GM12878 (cell line): Measurements from ENCODE around the gene SLC11A1. TPM values are rescaled to one million over a fixed set of nuclear protein-coding genes. Genes with fewer than 3 reads are reported as not detected.
A peak's percentile ranks its signal among the peaks of the same experiment; 100 is the strongest.

Experiments used
- ATAC-seq: fragments of 200-7000 bp; cut with Tn5 transposase; 3 replicates; pipeline ENCODE4 v1.9.1; 2020; ENCODE audit warnings: mild to moderate bottlenecking, moderate library complexity
- BruUV-seq: library from RNA; stranded (reverse); fragments of 400-500 nt; replicated peaks from 2 replicates; lab custom pipeline; 2021; lab: Mats Ljungman, UMichigan
- CTCF ChIA-PET: fragments of 300-600 bp; sonication (Branson Sonifier 250); formaldehyde crosslinking; extraction: SDS; loops from one replicate; lab custom pipeline; 2021; ENCODE audit warnings: inconsistent platforms; lab: Yijun Ruan, JAX
- POLR2A ChIA-PET: fragments of 350-600 bp; formaldehyde crosslinking; extraction: SDS; loops from one replicate; lab custom pipeline; 2021; ENCODE audit warnings: inconsistent platforms; lab: Charles Lee
- RAD21 ChIA-PET: fragments of 300-600 bp; sonication (Branson Sonifier 250); formaldehyde crosslinking; loops from one replicate; lab custom pipeline; 2023; ENCODE audit warnings: antibody characterized with exemption; ENCODE audit not compliant: unreplicated experiment; lab: Charles Lee
- SMC1A ChIA-PET: fragments of 300-600 bp; sonication (Branson Sonifier 250); formaldehyde crosslinking; loops from one replicate; lab custom pipeline; 2023; ENCODE audit not compliant: unreplicated experiment, uncharacterized antibody; lab: Charles Lee
- DNase-seq: peaks from one replicate; pipeline ENCODE4 v3.0.0-alpha.2; 2011; ENCODE audit warnings: low read depth, low spot score
- FAIRE-seq: peaks from 3 replicates; lab custom pipeline; 2011; peaks lifted over from hg19 to GRCh38; lab: Jason Lieb, UNC
- H2AFZ ChIP-seq: 2 replicates; pipeline ENCODE4 v1.6.0; 2011; ENCODE audit warnings: low read depth, low read length, control low read depth; ENCODE audit not compliant: control insufficient read depth
- H3K27ac ChIP-seq: 2 replicates; pipeline ENCODE4 v1.5.1; 2011; ENCODE audit warnings: control low read depth; ENCODE audit not compliant: control insufficient read depth, insufficient read depth
- H3K27me3 ChIP-seq, 2 experiments: replicated peaks in 1 of 2; 2 replicates each; pipeline versions ENCODE4 v1.6.0 to v1.6.1; 2011; ENCODE audit warnings: low read length in 1 of 2; ENCODE audit not compliant: control insufficient read depth in 2 of 2, insufficient read depth in 2 of 2
- H3K36me3 ChIP-seq, 2 experiments: 2 replicates each; pipeline ENCODE4 v1.5.1; 2011; ENCODE audit warnings: low read length in 1 of 2; ENCODE audit not compliant: control insufficient read depth in 2 of 2, insufficient read depth in 2 of 2
- H3K4me1 ChIP-seq: 2 replicates; pipeline ENCODE4 v1.6.1; 2011; ENCODE audit warnings: mild to moderate bottlenecking, low read length, moderate library complexity, mixed read lengths; ENCODE audit not compliant: control insufficient read depth, insufficient read depth
- H3K4me2 ChIP-seq: 2 replicates; pipeline ENCODE4 v1.6.0; 2011; ENCODE audit warnings: control low read depth; ENCODE audit not compliant: control insufficient read depth, insufficient read depth
- H3K4me3 ChIP-seq: fragments of 200-600 bp; sonication (generic); 2 replicates; pipeline ENCODE4 v1.5.1; 2016
- H3K79me2 ChIP-seq: 2 replicates; pipeline ENCODE4 v1.6.0; 2011; ENCODE audit warnings: low read length; ENCODE audit not compliant: control insufficient read depth, insufficient read depth
- H3K9ac ChIP-seq: 2 replicates; pipeline ENCODE4 v1.8.0; 2011; ENCODE audit warnings: low read length, control low read depth, mixed read lengths; ENCODE audit not compliant: control insufficient read depth, insufficient read depth
- H3K9me3 ChIP-seq: replicated peaks from 3 replicates; pipeline ENCODE4 v1.5.1; 2011; ENCODE audit warnings: mild to moderate bottlenecking, low read length; ENCODE audit not compliant: control insufficient read depth, insufficient read depth
- H4K20me1 ChIP-seq: 2 replicates; pipeline ENCODE4 v1.6.0; 2011; ENCODE audit not compliant: control insufficient read depth, insufficient read depth
- CEBPZ ChIP-seq: fragments of 150-350 bp; IDR thresholded peaks from 2 replicates; pipeline ENCODE4 v1.6.1; 2016; ENCODE audit warnings: low read depth, low read length
- FOS ChIP-seq: IDR thresholded peaks from 3 replicates; pipeline ENCODE4 v1.6.1; 2011; ENCODE audit warnings: borderline replicate concordance; ENCODE audit not compliant: insufficient read length; ENCODE audit errors: extremely low read depth
- IRF4 ChIP-seq: IDR thresholded peaks from 2 replicates; pipeline ENCODE4 v1.6.1; 2011; ENCODE audit warnings: low read depth, low read length
- MEF2B ChIP-seq: fragments of 450-650 bp; IDR thresholded peaks from 2 replicates; pipeline ENCODE4 v1.6.1; 2018; ENCODE audit warnings: mild to moderate bottlenecking, moderate library complexity; ENCODE audit not compliant: partially characterized antibody, poor library complexity, severe bottlenecking
- MLLT1 ChIP-seq: fragments of 450-650 bp; IDR thresholded peaks from 2 replicates; pipeline ENCODE4 v1.6.1; 2016; ENCODE audit warnings: mild to moderate bottlenecking
- SMARCA5 ChIP-seq: fragments of 450-650 bp; IDR thresholded peaks from 2 replicates; pipeline ENCODE4 v1.6.1; 2017; ENCODE audit warnings: mild to moderate bottlenecking
- ZBTB33 ChIP-seq: fragments of 450-650 bp; IDR thresholded peaks from 2 replicates; pipeline ENCODE4 v1.6.1; 2017; ENCODE audit warnings: mild to moderate bottlenecking
- WGBS: methylation state at CpG from one replicate; pipeline ENCODE4 v1.1.6; 2016; ENCODE audit warnings: low lambda C conversion rate; ENCODE audit not compliant: insufficient replicate concordance, insufficient coverage; ENCODE audit errors: missing lambda C conversion rate; 5-methylcytosine and 5-hydroxymethylcytosine counted together
- in situ Hi-C: fragments of 300-500 bp; cut with MboI; formaldehyde crosslinking; loops from 9 replicates; pipeline ENCODE4 v1.14.3; 2018; ENCODE audit warnings: mixed read lengths
- intact Hi-C: fragments of 100-400 bp; cut with micrococcal nuclease; formaldehyde crosslinking; loops from one replicate; pipeline ENCODE4 v1.14.2; 2022; ENCODE audit not compliant: unreplicated experiment
- polyA plus RNA-seq, 11 experiments: library from polyadenylated mRNA; depleted of rRNA in 4 of 11; unstranded in 6 of 11; stranded (reverse) in 5 of 11; fragments of >200 nt; fragmentation: Nextera tagmentation in 4 of 11; fragmentation: Illumina TruSeq in 1 of 11; extraction: Ambion mirVana in 4 of 11; extraction: Trizol in 1 of 11; gene quantifications; 1 replicate in 1 of 11; 2 replicates in 10 of 11; pipeline versions ENCODE4 v1.2.1 to v1.2.3, GENCODE V29; 2011 to 2016; ENCODE audit warnings: inconsistent platforms in 2 of 11, missing spikeins in 2 of 11, low read depth in 1 of 11
- total RNA-seq, 4 experiments: library from RNA; depleted of rRNA in 3 of 4; stranded (reverse); fragments of >200 nt in 3 of 4; fragmentation: Illumina TruSeq in 1 of 4; extraction: Trizol in 1 of 4; gene quantifications; 2 replicates each; pipeline versions ENCODE4 v1.2.1 to v1.2.3, GENCODE V29; 2013 to 2021
- TF ChIP-seq, protein P1 (sequence below): IDR thresholded peaks from 2 replicates; pipeline ENCODE4 v1.6.1; 2012; ENCODE audit warnings: improper control_type of control experiment, low read depth, low read length; ENCODE audit not compliant: insufficient replicate concordance

The SLC11A1 gene
- total and polyA plus RNA-seq, 10 of the 15 experiments (the other 5 are each of a cell fraction or from before 2014, with no cell fraction given), result 0.03 to 0.38 (median 0.12) TPM

DNA sequence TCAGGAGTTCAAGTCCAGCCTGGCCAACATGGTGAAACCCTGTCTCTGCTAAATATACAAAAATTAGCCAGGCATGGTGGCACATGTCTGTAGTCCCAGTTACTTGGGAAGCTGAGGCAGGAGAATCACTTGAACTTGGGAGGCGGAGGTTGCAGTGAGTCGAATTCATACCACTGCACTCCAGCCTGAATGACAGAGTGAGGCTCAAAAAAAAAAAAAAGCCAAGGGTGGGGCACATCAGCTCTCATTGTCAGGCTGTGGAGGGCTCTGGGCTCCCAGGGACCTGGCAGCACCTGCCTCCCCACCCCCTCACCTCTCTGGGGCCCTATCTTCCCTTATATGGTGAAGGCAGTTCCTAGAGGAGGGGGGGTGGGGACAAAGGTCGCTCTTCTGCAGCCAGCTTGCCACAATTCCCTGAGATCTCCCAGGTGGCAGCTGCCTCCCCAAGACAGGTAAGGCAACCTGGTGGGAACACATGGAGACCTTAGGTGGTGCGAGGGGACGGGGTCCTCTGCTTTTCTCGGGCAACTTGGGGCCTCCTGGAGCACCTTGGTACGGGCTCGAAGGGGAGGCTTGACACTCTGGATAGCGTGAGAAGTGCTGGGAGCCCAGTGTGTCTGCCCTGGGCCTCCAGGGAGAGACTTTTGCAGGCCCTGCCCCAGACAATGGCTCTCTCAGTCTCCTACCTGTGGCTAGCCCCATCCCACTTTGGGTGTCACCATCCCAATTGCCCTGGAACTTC, 36.8 kb downstream of the SLC11A1 start, which contains the start of gene VIL1 (continued):
- TF ChIP-seq ZBTB33, result no peak
- TF ChIP-seq MLLT1, result no peak
- no peak for TF ChIP-seq FOS
- peak; percentile 19 for TF ChIP-seq MEF2B
- no peak for TF ChIP-seq IRF4

DNA sequence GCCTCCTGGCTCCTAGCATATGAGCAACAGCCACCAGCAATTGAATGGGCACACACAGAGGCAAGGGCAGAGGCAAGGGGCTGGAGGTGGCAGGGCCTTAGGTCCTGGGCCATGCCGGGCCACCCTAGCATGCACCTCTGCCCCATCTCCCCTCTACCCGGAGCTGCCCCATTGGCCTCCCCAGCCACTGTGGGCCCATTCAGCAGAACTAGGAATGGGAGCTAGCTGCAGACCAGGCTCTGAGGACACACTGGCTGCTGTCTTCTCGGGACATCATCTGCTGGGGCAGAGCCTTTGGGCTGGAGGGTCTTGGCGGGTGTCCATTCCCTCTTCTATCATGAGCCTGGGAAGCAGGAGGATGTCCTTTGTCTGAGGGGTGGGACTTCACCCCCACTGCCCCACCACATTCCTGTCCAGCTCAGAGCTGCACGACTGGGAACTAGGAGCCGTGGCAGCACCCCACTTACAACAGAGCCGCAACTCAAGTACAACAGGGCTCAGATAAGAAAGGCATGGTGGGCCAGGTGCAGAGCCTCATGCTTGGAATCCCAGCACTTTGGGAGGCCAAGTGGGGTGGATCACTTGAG, 37.6 kb downstream of the SLC11A1 start:
- BruUV-seq, result no TSS peak
- no peak overlapping the region for H3K27ac ChIP-seq
- FAIRE-seq (no peak), DNase-seq (no peak), ATAC-seq (peak; percentile 21; the same call in 1 of the 3 replicates)
- no peaks in the 10 kb centered on the region for H3K27me3 ChIP-seq
- ChIA-PET CTCF (no interaction called here), RAD21 (no interaction called here), SMC1A (interaction anchor here (1.0 to 1.6 kb wide), 2 partner anchors 9 to 65 kb away, joined by 3 to 4 read pairs; no protein-coding TSS in a partner anchor), POLR2A (no interaction called here)
- no peaks in the 10 kb centered on the region for H3K36me3 ChIP-seq
- in situ Hi-C loops, result no loop called here
- no peaks in the 10 kb centered on the region for H4K20me1 ChIP-seq
- no peaks in the 10 kb centered on the region for H3K4me1 ChIP-seq
- no peaks in the 10 kb centered on the region for H3K9me3 ChIP-seq
- H3K79me2 ChIP-seq, result no peaks in the 10 kb centered on the region
- H3K9ac ChIP-seq, result no peak overlapping the region
- H3K4me3 ChIP-seq, result no peak overlapping the region
- H2AFZ ChIP-seq, result no peak overlapping the region
- WGBS, result 48% methylated on average over 7 of the region's 7 CpGs
- intact Hi-C loops, result no loop called here
- H3K4me2 ChIP-seq, result no peak overlapping the region
- TF ChIP-seq SMARCA5 (no peak), CEBPZ (no peak)
- TF ChIP-seq, protein P1, sequence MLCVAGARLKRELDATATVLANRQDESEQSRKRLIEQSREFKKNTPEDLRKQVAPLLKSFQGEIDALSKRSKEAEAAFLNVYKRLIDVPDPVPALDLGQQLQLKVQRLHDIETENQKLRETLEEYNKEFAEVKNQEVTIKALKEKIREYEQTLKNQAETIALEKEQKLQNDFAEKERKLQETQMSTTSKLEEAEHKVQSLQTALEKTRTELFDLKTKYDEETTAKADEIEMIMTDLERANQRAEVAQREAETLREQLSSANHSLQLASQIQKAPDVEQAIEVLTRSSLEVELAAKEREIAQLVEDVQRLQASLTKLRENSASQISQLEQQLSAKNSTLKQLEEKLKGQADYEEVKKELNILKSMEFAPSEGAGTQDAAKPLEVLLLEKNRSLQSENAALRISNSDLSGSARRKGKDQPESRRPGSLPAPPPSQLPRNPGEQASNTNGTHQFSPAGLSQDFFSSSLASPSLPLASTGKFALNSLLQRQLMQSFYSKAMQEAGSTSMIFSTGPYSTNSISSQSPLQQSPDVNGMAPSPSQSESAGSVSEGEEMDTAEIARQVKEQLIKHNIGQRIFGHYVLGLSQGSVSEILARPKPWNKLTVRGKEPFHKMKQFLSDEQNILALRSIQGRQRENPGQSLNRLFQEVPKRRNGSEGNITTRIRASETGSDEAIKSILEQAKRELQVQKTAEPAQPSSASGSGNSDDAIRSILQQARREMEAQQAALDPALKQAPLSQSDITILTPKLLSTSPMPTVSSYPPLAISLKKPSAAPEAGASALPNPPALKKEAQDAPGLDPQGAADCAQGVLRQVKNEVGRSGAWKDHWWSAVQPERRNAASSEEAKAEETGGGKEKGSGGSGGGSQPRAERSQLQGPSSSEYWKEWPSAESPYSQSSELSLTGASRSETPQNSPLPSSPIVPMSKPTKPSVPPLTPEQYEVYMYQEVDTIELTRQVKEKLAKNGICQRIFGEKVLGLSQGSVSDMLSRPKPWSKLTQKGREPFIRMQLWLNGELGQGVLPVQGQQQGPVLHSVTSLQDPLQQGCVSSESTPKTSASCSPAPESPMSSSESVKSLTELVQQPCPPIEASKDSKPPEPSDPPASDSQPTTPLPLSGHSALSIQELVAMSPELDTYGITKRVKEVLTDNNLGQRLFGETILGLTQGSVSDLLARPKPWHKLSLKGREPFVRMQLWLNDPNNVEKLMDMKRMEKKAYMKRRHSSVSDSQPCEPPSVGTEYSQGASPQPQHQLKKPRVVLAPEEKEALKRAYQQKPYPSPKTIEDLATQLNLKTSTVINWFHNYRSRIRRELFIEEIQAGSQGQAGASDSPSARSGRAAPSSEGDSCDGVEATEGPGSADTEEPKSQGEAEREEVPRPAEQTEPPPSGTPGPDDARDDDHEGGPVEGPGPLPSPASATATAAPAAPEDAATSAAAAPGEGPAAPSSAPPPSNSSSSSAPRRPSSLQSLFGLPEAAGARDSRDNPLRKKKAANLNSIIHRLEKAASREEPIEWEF, result no peak
